ENCODE data around the gene BCKDHA.
"Not testable (repeated sequence)": the region's sequence is repeated elsewhere in the genome, so short reads cannot be mapped to it uniquely, and the experiment has no call there.

Gene BCKDHA

GRCh38 chr19:41408256-41408655, 10.6 kb downstream of the BCKDHA start:
- no peak for DNase-seq

GRCh38 chr19:41408846-41409245, 11.2 kb downstream of the BCKDHA start:
- DNase-seq = not testable (repeated sequence)

- DNase-seq = no peak
Observed at GRCh38 chr19:41409288-41409687, 11.7 kb downstream of the BCKDHA start.

GRCh38 chr19:41410336-41411054, 12.9 kb downstream of the BCKDHA start:
- DNase-seq = no peak

GRCh38 chr19:41411100-41411967, 13.7 kb downstream of the BCKDHA start:
- DNase-seq = no peak

- DNase-seq = no peak
Observed at GRCh38 chr19:41411968-41412265, 14.3 kb downstream of the BCKDHA start.

GRCh38 chr19:41412953-41413352, 15.3 kb downstream of the BCKDHA start:
- DNase-seq = no peak

- DNase-seq = no peak
Observed at GRCh38 chr19:41413947-41414346, 16.3 kb downstream of the BCKDHA start.

GRCh38 chr19:41414461-41414860, 16.8 kb downstream of the BCKDHA start:
- DNase-seq = no peak

- DNase-seq = no peak
Observed at GRCh38 chr19:41415154-41415571, 17.5 kb downstream of the BCKDHA start.

- DNase-seq = no peak
Observed at GRCh38 chr19:41416194-41416674, 18.6 kb downstream of the BCKDHA start.

GRCh38 chr19:41420101-41420880, 22.7 kb downstream of the BCKDHA start:
- no peak for DNase-seq

GRCh38 chr19:41421314-41421713, 23.7 kb downstream of the BCKDHA start:
- no peak for DNase-seq

- no peak for DNase-seq
Observed at GRCh38 chr19:41421973-41422372, 24.4 kb downstream of the BCKDHA start.

GRCh38 chr19:41422456-41422855, 24.8 kb downstream of the BCKDHA start:
- no peak for DNase-seq

- DNase-seq = no peak
Observed at GRCh38 chr19:41422955-41423354, 25.3 kb downstream of the BCKDHA start.

- no peak for DNase-seq
Observed at GRCh38 chr19:41424335-41425173, 26.9 kb downstream of the BCKDHA start.

- DNase-seq = no peak
Observed at GRCh38 chr19:41425174-41426115, 27.8 kb downstream of the BCKDHA start.

GRCh38 chr19:41426116-41426841, 28.7 kb downstream of the BCKDHA start:
- DNase-seq = no peak

- DNase-seq = no peak
Observed at GRCh38 chr19:41426952-41427646, 29.5 kb downstream of the BCKDHA start, which contains the start of gene B3GNT8. B3GNT8 (minus strand) TSS chr19:41427374; CDS start chr19:41426778, 596 bp downstream.
